Endothelial cell of umbilical vein (primary cell): ENCODE measurements around the gene SLC1A1. TPM values are rescaled to one million over a fixed set of nuclear protein-coding genes. Genes with fewer than 3 reads are reported as not detected.

ENCODE experiments used
- BruUV-seq: library from RNA; stranded (reverse); fragments of 400-500 nt; replicated peaks from 2 replicates; lab custom pipeline; 2021; lab: Mats Ljungman, UMichigan
- CTCF ChIA-PET: fragments of 300-600, 350-600 bp; sonication (Branson Sonifier 250); formaldehyde crosslinking; loops from one replicate; lab custom pipeline; 2021; ENCODE audit warnings: antibody characterized with exemption, inconsistent platforms; lab: Charles Lee
- POLR2A ChIA-PET: fragments of 300-600, 350-600 bp; sonication (Branson Sonifier 250); formaldehyde crosslinking; loops from one replicate; lab custom pipeline; 2021; ENCODE audit warnings: antibody characterized with exemption, inconsistent platforms; lab: Charles Lee
- DNase-seq: peaks from one replicate; pipeline ENCODE4 v3.0.0-alpha.2; 2011; ENCODE audit warnings: low read depth, low spot score
- FAIRE-seq: peaks from 2 replicates; lab custom pipeline; 2011; peaks lifted over from hg19 to GRCh38; lab: Jason Lieb, UNC
- H2AFZ ChIP-seq: 2 replicates; pipeline ENCODE4 v1.6.0; 2012; ENCODE audit warnings: low read depth, low read length, control low read depth, inconsistent platforms
- H3K27ac ChIP-seq: 2 replicates; pipeline ENCODE4 v1.5.1; 2011; ENCODE audit warnings: low read depth, mild to moderate bottlenecking, control low read depth, low read length, moderate library complexity; ENCODE audit not compliant: insufficient read depth
- H3K27me3 ChIP-seq, 2 experiments: 2 replicates each; pipeline versions ENCODE4 v1.6.0 to v1.6.1; 2011; ENCODE audit warnings: low read length in 2 of 2, mixed read lengths in 1 of 2; ENCODE audit not compliant: control insufficient read depth in 2 of 2, insufficient read depth in 2 of 2
- H3K36me3 ChIP-seq, 2 experiments: 2 replicates in 1 of 2; 3 replicates in 1 of 2; pipeline ENCODE4 v1.5.1; 2011; ENCODE audit warnings: low read length in 2 of 2, mild to moderate bottlenecking in 1 of 2, moderate library complexity in 1 of 2; ENCODE audit not compliant: control insufficient read depth in 2 of 2, insufficient read depth in 2 of 2; ENCODE audit errors: extremely low read depth in 1 of 2
- H3K4me1 ChIP-seq: 3 replicates; pipeline ENCODE4 v1.5.1; 2011; ENCODE audit warnings: mild to moderate bottlenecking, low read length; ENCODE audit not compliant: control insufficient read depth, insufficient read depth; ENCODE audit errors: extremely low read depth
- H3K4me2 ChIP-seq: 2 replicates; pipeline ENCODE4 v1.6.1; 2011; ENCODE audit warnings: low read length, control low read depth, mixed read lengths; ENCODE audit not compliant: insufficient read depth
- H3K4me3 ChIP-seq, 3 experiments: fragments of 200-600 bp in 1 of 3; sonication (generic), shearing (Covaris generic) in 1 of 3; replicated peaks in 1 of 3; 2 replicates each; pipeline ENCODE4 v1.5.1; 2011 to 2016; ENCODE audit warnings: control low read depth in 3 of 3, low read length in 3 of 3, mild to moderate bottlenecking in 2 of 3, inconsistent platforms in 1 of 3, low read depth in 1 of 3, moderate library complexity in 1 of 3; ENCODE audit not compliant: insufficient read depth in 1 of 3
- H3K79me2 ChIP-seq: 2 replicates; pipeline ENCODE4 v1.6.0; 2012; ENCODE audit warnings: low read length, inconsistent platforms; ENCODE audit not compliant: control insufficient read depth, insufficient read depth
- H3K9ac ChIP-seq: replicated peaks from 2 replicates; pipeline ENCODE3; 2011; ENCODE audit warnings: low read length, control low read depth; ENCODE audit not compliant: insufficient read depth; ENCODE audit errors: extremely low read depth
- H3K9me1 ChIP-seq: replicated peaks from 3 replicates; pipeline ENCODE4 v1.6.0; 2011; ENCODE audit warnings: mild to moderate bottlenecking, low read length; ENCODE audit not compliant: control insufficient read depth, insufficient read depth; ENCODE audit errors: extremely low read depth
- H3K9me3 ChIP-seq: replicated peaks from 2 replicates; pipeline ENCODE4 v1.5.1; 2012; ENCODE audit warnings: low read length, inconsistent platforms; ENCODE audit not compliant: control insufficient read depth, insufficient read depth
- H4K20me1 ChIP-seq: replicated peaks from 2 replicates; pipeline ENCODE3; 2011; ENCODE audit warnings: mild to moderate bottlenecking, low read length; ENCODE audit not compliant: control insufficient read depth, insufficient read depth; ENCODE audit errors: extremely low read depth
- EZH2 ChIP-seq: IDR thresholded peaks from 2 replicates; pipeline ENCODE4 v1.6.1; 2012; ENCODE audit warnings: borderline replicate concordance, low read depth, mild to moderate bottlenecking, moderate library complexity, low read length, inconsistent platforms; ENCODE audit not compliant: severe bottlenecking
- FOS ChIP-seq: IDR thresholded peaks from 2 replicates; pipeline ENCODE4 v1.6.1; 2011; ENCODE audit warnings: mild to moderate bottlenecking, low read length, moderate library complexity, borderline replicate concordance; ENCODE audit not compliant: insufficient read depth
- GATA2 ChIP-seq: IDR thresholded peaks from 2 replicates; pipeline ENCODE4 v1.7.0; 2011; ENCODE audit warnings: low read depth, mild to moderate bottlenecking, moderate library complexity, mixed read lengths, low read length; ENCODE audit not compliant: insufficient read length, insufficient read depth
- JUN ChIP-seq: IDR thresholded peaks from 2 replicates; pipeline ENCODE4 v1.6.1; 2011; ENCODE audit warnings: borderline replicate concordance, low read depth; ENCODE audit not compliant: insufficient read length, insufficient read depth
- MAX ChIP-seq: IDR thresholded peaks from 2 replicates; pipeline ENCODE4 v1.6.1; 2011; ENCODE audit not compliant: insufficient read depth, insufficient read length
- MYC ChIP-seq: IDR thresholded peaks from one replicate; pipeline ENCODE4 v1.6.1; 2011; ENCODE audit warnings: mild to moderate bottlenecking, low read depth, low read length
- POLR2A ChIP-seq: IDR thresholded peaks from 2 replicates; pipeline ENCODE4 v1.6.1; 2012; ENCODE audit warnings: low read depth, mild to moderate bottlenecking, control low read depth, low read length
- POLR2AphosphoS5 ChIP-seq: IDR thresholded peaks from 2 replicates; pipeline ENCODE4 v1.6.1; 2012; ENCODE audit warnings: low read depth, mild to moderate bottlenecking, control low read depth, low read length, moderate library complexity; ENCODE audit not compliant: insufficient read depth
- dilution Hi-C: fragments of 300-500 bp; cut with MboI; formaldehyde crosslinking; loops from one replicate; pipeline ENCODE4 v1.15.0; 2019; ENCODE audit warnings: low sequenced_read_pairs; ENCODE audit not compliant: extremely low pct_ligation_motif_present
- intact Hi-C: fragments of 100-400 bp; cut with micrococcal nuclease; formaldehyde crosslinking; loops from one replicate; pipeline ENCODE4 v1.10.0; 2022
- polyA plus RNA-seq, 4 experiments: library from polyadenylated mRNA; depleted of rRNA in 3 of 4; stranded (reverse) in 3 of 4; unstranded in 1 of 4; fragments of >200 nt; gene quantifications; 2 replicates each; pipeline versions ENCODE4 v1.2.1 to v1.2.3, GENCODE V29; 2011 to 2012; ENCODE audit warnings: missing spikeins in 1 of 4
- total RNA-seq: library from RNA; stranded (reverse); gene quantifications from 2 replicates; pipeline ENCODE4 v1.2.3, GENCODE V29; 2021
- TF ChIP-seq, protein P1 (sequence below), 2 donors: IDR thresholded peaks; 1 replicate in 1 of 2; 2 replicates in 1 of 2; pipeline ENCODE4 v1.5.1; 2011; ENCODE audit warnings: low read length in 2 of 2, mild to moderate bottlenecking in 2 of 2, moderate library complexity in 2 of 2, control low read depth in 1 of 2, inconsistent platforms in 1 of 2, low read depth in 1 of 2; ENCODE audit not compliant: insufficient read depth in 1 of 2; ENCODE audit errors: extremely low read depth in 1 of 2

The SLC1A1 gene
- total and polyA plus RNA-seq, 2 donors (not counting 3 experiments of a cell fraction or from before 2014, with no cell fraction given) = 5.8 to 8.3 TPM

GRCh38 chr9:4490705-4491625 lies 697 bp downstream of the SLC1A1 start:
- Histone ChIP-seq H3K36me3 (no peaks in the 10 kb centered on the region), H4K20me1 (no peaks in the 10 kb centered on the region), H3K27ac (peak overlapping the region; percentile 16), H3K4me1 (peaks cover 37% of the 10 kb centered on the region), H3K9me3 (no peaks in the 10 kb centered on the region), H3K79me2 (peaks cover 36% of the 10 kb centered on the region), H3K4me3 (peak overlapping the region; percentile 84 to 94 (median 90)), H3K9me1 (no peaks in the 10 kb centered on the region), H3K4me2 (peak overlapping the region; percentile 92), H2AFZ (peak overlapping the region; percentile 98), H3K9ac (peak overlapping the region; percentile 32), H3K27me3 (no peaks in the 10 kb centered on the region)
- TF ChIP-seq POLR2AphosphoS5 (no peak), GATA2 (no peak), MAX (no peak), POLR2A (no peak), FOS (no peak), MYC (no peak), JUN (no peak), EZH2 (no peak)
- TF ChIP-seq, protein P1, sequence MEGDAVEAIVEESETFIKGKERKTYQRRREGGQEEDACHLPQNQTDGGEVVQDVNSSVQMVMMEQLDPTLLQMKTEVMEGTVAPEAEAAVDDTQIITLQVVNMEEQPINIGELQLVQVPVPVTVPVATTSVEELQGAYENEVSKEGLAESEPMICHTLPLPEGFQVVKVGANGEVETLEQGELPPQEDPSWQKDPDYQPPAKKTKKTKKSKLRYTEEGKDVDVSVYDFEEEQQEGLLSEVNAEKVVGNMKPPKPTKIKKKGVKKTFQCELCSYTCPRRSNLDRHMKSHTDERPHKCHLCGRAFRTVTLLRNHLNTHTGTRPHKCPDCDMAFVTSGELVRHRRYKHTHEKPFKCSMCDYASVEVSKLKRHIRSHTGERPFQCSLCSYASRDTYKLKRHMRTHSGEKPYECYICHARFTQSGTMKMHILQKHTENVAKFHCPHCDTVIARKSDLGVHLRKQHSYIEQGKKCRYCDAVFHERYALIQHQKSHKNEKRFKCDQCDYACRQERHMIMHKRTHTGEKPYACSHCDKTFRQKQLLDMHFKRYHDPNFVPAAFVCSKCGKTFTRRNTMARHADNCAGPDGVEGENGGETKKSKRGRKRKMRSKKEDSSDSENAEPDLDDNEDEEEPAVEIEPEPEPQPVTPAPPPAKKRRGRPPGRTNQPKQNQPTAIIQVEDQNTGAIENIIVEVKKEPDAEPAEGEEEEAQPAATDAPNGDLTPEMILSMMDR (IDR thresholded peaks at IDR 0.05; ENCODE audit: extremely low read depth in 1 of 2, insufficient read depth in 1 of 2, low read depth in 1 of 2, low read length in 2 of 2) = no peak
- POLR2A ChIA-PET = interaction anchor here (1.0 kb wide), 1 partner anchor 66 kb away, joined by 4 read pairs; no protein-coding TSS in a partner anchor
- BruUV-seq = no TSS peak
- no peak for FAIRE-seq
- DNase-seq = peak; percentile 25
- CTCF ChIA-PET = interaction anchor here (0.7 to 1.4 kb wide), 9 partner anchors 11 to 259 kb away, joined by 3 to 5 read pairs (median 3); no protein-coding TSS in a partner anchor
- intact Hi-C loops = loop anchor here (1.0 to 5.0 kb wide), 7 partner anchors 9 to 251 kb away; partner anchors contain the start of gene AK3
- dilution Hi-C loops = no loop called here
